Upper lobe of left lung (tissue), 6 donors: ENCODE data around the gene GPX1. TPM values are rescaled to one million over a fixed set of nuclear protein-coding genes. Genes with fewer than 3 reads are reported as not detected.

Experiments
- ATAC-seq, 2 donors: fragments of 200-7000 bp; cut with Tn5 transposase; one replicate each; pipeline ENCODE4 v1.9.1; 2022; ENCODE audit warnings: mild to moderate bottlenecking in 2 of 2, moderate library complexity in 2 of 2; ENCODE audit not compliant: low FRiP score in 2 of 2
- DNase-seq, 2 donors: peaks; one replicate each; pipeline ENCODE4 v3.0.0-alpha.2; 2019 to 2020
- H3K27ac ChIP-seq, 4 donors: fragments of 200-600 bp; sonication (generic); one replicate each; pipeline ENCODE4 v1.5.1; 2016 to 2019
- H3K27me3 ChIP-seq, 4 donors: fragments of 200-600 bp; sonication (generic); one replicate each; pipeline ENCODE4 v1.5.1; 2017 to 2019
- H3K36me3 ChIP-seq, 4 donors: fragments of 200-600 bp; sonication (generic); one replicate each; pipeline ENCODE4 v1.5.1; 2016 to 2019
- H3K4me1 ChIP-seq, 4 donors: fragments of 200-600 bp; sonication (generic); one replicate each; pipeline ENCODE4 v1.5.1; 2018 to 2019
- H3K4me3 ChIP-seq, 4 donors: fragments of 200-600 bp; sonication (generic); one replicate each; pipeline ENCODE4 v1.5.1; 2017 to 2019; ENCODE audit warnings: mild to moderate bottlenecking in 2 of 4, moderate library complexity in 1 of 4
- H3K9me3 ChIP-seq, 4 donors: fragments of 200-600 bp; sonication (generic); one replicate each; pipeline ENCODE4 v1.5.1; 2018 to 2019
- EP300 ChIP-seq, 4 donors: sonication (generic); formaldehyde crosslinking; IDR thresholded peaks; one replicate each; pipeline ENCODE4 v1.5.1; 2017; ENCODE audit warnings: antibody characterized with exemption in 4 of 4, control low read depth in 2 of 4
- POLR2A ChIP-seq, 4 donors: fragments of 450-650 bp; IDR thresholded peaks; one replicate each; pipeline ENCODE4 v1.5.1; 2016 to 2017; ENCODE audit warnings: antibody characterized with exemption in 4 of 4, mild to moderate bottlenecking in 2 of 4
- POLR2AphosphoS5 ChIP-seq, 2 donors: sonication (generic); formaldehyde crosslinking; IDR thresholded peaks; one replicate each; pipeline ENCODE4 v1.5.1; 2017; ENCODE audit warnings: antibody characterized with exemption in 2 of 2
- WGBS, 2 donors: methylation state at CpG; one replicate each; pipeline ENCODE4 v1.1.5; 2017 to 2018; 5-methylcytosine and 5-hydroxymethylcytosine counted together
- total RNA-seq, 6 donors: library from RNA; depleted of rRNA in 4 of 6; stranded (reverse); fragments of >200 nt in 4 of 6; gene quantifications; one replicate each; pipeline versions ENCODE4 v1.1.0 to v1.2.1, GENCODE V29; 2016 to 2021
- TF ChIP-seq, protein P1 (sequence below), 6 experiments: fragments of 450-650 bp in 4 of 6; fragments of 200-600 bp in 2 of 6; sonication (generic) in 2 of 6; IDR thresholded peaks; one replicate each; pipeline ENCODE4 v1.5.1; 2016 to 2019; ENCODE audit warnings: antibody characterized with exemption in 6 of 6
- donor health status: DM: no; HTN: no; CAD: no; lungs with moderate emphysema.
- donor health status: DM: no; HTN: yes; CAD: no; lungs with severe emphysema.

The GPX1 gene
- total RNA-seq, 6 donors from 2014 or later: 174 to 603 (median 445) TPM

DNA sequence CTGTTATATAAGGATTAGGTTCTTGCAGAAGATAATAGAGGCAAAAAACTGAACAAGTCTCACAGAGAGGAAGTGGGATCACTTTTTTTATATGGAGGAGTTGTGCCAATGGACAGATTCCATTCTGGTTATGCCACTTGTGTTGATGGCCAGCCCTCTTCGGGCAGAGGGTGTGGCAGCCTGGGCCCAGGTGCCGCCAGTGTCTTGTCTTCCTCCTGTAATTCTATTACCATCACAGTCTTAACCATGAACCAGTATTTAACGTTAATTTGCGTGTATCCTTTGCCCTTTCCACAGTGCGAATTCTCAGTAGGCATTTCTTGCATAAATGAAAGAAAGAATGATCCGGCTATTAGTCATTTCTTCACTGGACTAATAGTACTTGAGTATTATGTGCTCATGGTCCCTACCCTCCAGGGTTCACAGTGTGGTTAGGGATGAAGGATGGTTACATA, 11.3 kb downstream of the GPX1 start:
- WGBS, 2 donors: 72 to 77% methylated on average over 6 of the region's 6 CpGs
- H3K36me3 ChIP-seq: no peaks in the 10 kb centered on the region
- ATAC-seq: no peak
- peaks cover 54 to 69% (median 62%) of the 10 kb centered on the region in 4 donors for H3K4me1 ChIP-seq
- peak overlapping the region; percentile 88 to 99 (median 92) for H3K27ac ChIP-seq
- no peaks in the 10 kb centered on the region for H3K27me3 ChIP-seq
- DNase-seq: peak in 1 of 2 donors; percentile 41
- H3K4me3 ChIP-seq: no peak overlapping the region
- no peak for TF ChIP-seq EP300 (IDR thresholded peaks at IDR 0.05)
- TF ChIP-seq, protein P1, sequence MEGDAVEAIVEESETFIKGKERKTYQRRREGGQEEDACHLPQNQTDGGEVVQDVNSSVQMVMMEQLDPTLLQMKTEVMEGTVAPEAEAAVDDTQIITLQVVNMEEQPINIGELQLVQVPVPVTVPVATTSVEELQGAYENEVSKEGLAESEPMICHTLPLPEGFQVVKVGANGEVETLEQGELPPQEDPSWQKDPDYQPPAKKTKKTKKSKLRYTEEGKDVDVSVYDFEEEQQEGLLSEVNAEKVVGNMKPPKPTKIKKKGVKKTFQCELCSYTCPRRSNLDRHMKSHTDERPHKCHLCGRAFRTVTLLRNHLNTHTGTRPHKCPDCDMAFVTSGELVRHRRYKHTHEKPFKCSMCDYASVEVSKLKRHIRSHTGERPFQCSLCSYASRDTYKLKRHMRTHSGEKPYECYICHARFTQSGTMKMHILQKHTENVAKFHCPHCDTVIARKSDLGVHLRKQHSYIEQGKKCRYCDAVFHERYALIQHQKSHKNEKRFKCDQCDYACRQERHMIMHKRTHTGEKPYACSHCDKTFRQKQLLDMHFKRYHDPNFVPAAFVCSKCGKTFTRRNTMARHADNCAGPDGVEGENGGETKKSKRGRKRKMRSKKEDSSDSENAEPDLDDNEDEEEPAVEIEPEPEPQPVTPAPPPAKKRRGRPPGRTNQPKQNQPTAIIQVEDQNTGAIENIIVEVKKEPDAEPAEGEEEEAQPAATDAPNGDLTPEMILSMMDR (IDR thresholded peaks at IDR 0.05): no peak
- TF ChIP-seq POLR2A (IDR thresholded peaks at IDR 0.05): no peak
- TF ChIP-seq POLR2AphosphoS5 (IDR thresholded peaks at IDR 0.05): no peak
- no peaks in the 10 kb centered on the region for H3K9me3 ChIP-seq

DNA sequence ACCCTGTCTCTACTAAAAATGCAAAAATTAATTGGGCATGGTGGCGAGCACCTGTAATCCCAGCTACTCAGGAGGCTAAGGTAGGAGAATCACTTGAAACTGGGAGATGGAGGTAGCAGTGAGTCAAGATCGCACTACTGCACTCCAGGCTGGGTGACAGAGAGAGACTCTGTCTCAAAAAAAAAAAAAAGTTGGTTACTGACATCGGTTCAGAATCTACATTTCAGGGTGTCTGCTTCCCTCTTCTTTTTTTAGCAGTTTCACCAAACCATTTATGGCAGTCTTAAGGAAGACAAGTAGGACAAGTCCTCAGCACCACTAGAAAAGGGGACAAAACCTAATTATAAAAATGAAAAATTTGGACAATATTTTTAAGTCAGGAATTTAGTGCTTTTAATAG, 15.0 kb downstream of the GPX1 start:
- TF ChIP-seq POLR2AphosphoS5 (IDR thresholded peaks at IDR 0.05): no peak
- TF ChIP-seq POLR2A (IDR thresholded peaks at IDR 0.05): peak in 1 of 4 donors; percentile 6
- WGBS, 2 donors: 70 to 80% methylated on average over 3 of the region's 3 CpGs
- DNase-seq: no peak
- Histone ChIP-seq H3K4me3 (no peak overlapping the region), H3K36me3 (no peaks in the 10 kb centered on the region), H3K27me3 (no peaks in the 10 kb centered on the region), H3K9me3 (no peaks in the 10 kb centered on the region), H3K27ac (peak overlapping the region; percentile 94 to 99 (median 96)), H3K4me1 (peaks cover 53 to 64% (median 61%) of the 10 kb centered on the region in 4 donors)
- no peak for ATAC-seq

DNA sequence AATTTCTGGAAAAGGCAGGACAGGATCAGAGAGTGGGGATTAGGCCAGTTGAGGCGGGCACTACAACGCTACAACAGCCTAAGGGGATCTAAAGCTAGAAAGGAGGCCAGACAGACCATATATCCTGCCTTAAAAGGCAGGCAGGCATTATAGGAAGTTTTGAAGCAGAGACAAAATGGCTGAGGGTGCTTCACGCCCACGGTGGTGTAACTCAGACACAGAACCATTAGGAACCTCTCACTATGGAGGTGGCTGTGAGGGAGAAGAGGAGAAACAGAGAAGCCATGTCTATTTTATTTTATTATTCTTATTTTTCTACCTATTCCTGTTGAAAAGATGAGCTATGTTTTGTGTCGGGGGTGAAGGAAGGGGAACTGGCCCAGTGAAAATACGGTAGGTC, 16.2 kb downstream of the GPX1 start:
- no peaks in the 10 kb centered on the region for H3K27me3 ChIP-seq
- no peak overlapping the region for H3K4me3 ChIP-seq
- no peak for TF ChIP-seq EP300 (IDR thresholded peaks at IDR 0.05)
- no peak for TF ChIP-seq POLR2A (IDR thresholded peaks at IDR 0.05)
- no peak for TF ChIP-seq POLR2AphosphoS5 (IDR thresholded peaks at IDR 0.05)
- TF ChIP-seq, protein P1 (IDR thresholded peaks at IDR 0.05): no peak
- ATAC-seq: no peak
- peaks cover 45 to 65% (median 61%) of the 10 kb centered on the region in 4 donors for H3K4me1 ChIP-seq
- no peaks in the 10 kb centered on the region for H3K9me3 ChIP-seq
- peaks cover 0 to 3% (median 1%) of the 10 kb centered on the region in 4 donors for H3K36me3 ChIP-seq
- peak overlapping the region; percentile 94 to 99 (median 96) for H3K27ac ChIP-seq
- 85 to 90% methylated on average over 6 of the region's 6 CpGs for WGBS, 2 donors
- no peak for DNase-seq

DNA sequence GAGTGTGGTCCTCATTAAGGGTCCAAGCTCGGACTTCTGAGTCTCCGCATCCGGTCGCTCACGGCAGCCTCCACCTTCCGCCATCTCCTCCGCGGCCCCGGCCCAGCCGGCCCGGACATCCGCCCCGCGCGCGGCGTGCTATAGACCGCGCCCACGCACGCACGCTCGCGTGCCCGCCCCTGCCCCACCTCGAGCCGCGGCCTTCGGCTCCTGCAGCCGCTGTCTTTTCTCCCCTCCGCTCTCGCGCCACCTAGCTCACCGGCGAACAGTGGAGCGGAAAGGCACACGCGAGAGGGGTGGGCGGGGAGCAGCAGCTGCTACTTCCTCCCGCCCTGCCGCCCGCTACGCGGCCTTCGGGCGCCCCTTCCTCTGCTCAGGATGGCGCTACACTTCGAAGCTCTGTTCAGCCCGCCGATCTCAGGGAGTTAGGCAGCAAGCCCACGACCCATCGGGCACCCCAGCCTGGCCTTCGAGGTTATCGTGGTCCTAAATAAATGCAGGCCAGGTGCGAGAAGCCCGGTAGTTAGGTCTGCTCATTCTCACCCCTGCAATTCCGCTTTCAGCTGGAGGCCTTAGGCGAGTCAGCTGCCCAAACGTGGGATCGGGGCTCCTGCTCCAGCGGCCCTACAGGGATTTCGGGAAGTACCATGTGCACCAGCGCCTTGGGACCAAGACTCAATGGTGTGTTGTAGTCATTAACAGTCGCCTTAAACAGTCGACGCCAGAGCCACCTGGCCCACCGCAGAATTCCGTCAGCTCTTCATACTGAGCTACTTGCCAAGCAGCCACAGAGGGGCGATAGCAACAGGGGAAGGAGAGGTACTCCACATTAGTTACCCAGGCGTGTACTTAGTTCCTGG, 18.0 kb downstream of the GPX1 start, which contains the start of gene USP4:
TSS of gene USP4 (minus strand) at position 113 of the 860 bp plus-strand sequence. CDS start at position 84, 29 bp downstream.
- ATAC-seq: peak; percentile 97
- Histone ChIP-seq H3K9me3 (no peaks in the 10 kb centered on the region), H3K27ac (peak within 1 kb of the TSS; percentile 94 to 99 (median 96)), H3K4me1 (peaks cover 32 to 60% (median 47%) of the 10 kb centered on the region in 4 donors), H3K4me3 (peak within 1 kb of the TSS; percentile 76 to 83 (median 77)), H3K36me3 (peaks cover 0 to 18% (median 16%) of the 10 kb centered on the region in 4 donors), H3K27me3 (no peaks in the 10 kb centered on the region)
- peak; percentile 94 to 98 for DNase-seq
- TF ChIP-seq POLR2A (IDR thresholded peaks at IDR 0.05) (peak in 3 of 4 donors; percentile 47 to 93 (median 83)), EP300 (IDR thresholded peaks at IDR 0.05) (peak in 2 of 4 donors; percentile 53 to 60), POLR2AphosphoS5 (IDR thresholded peaks at IDR 0.05) (peak; percentile 86 to 89)
- TF ChIP-seq, protein P1 (IDR thresholded peaks at IDR 0.05): peak in 5 of 6 experiments; percentile 37 to 65 (median 43)
- WGBS, 2 donors: 0% methylated on average over 16 to 48 of the region's 70 CpGs

DNA sequence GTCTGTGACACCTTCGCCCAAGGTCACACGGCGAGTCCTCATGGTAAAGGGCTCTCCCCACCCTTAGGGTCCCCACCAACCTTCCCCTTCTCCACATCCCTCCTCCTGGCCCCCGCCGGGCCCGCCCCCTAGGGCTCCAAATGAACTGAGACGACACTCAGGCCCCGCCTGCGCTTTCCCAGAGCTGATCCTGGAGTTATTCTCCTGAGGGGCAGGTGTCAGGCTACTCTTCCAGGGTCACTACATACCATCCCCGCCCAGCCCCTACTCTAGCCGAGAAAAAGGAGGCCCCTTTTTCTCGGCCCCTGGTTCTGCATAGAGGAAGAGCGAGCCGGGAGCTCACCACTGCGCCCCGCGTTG, 18.6 kb downstream of the GPX1 start:
- Histone ChIP-seq H3K27ac (peak overlapping the region; percentile 94 to 99 (median 96)), H3K4me1 (peaks cover 28 to 61% (median 44%) of the 10 kb centered on the region in 4 donors), H3K4me3 (peak overlapping the region; percentile 76 to 83 (median 77)), H3K27me3 (no peaks in the 10 kb centered on the region), H3K36me3 (peaks cover 0 to 24% (median 23%) of the 10 kb centered on the region in 4 donors), H3K9me3 (no peaks in the 10 kb centered on the region)
- ATAC-seq (peak; percentile 12 to 32), DNase-seq (peak; percentile 32 to 86)
- TF ChIP-seq EP300 (IDR thresholded peaks at IDR 0.05): no peak
- TF ChIP-seq, protein P1 (IDR thresholded peaks at IDR 0.05): no peak
- no peak for TF ChIP-seq POLR2A (IDR thresholded peaks at IDR 0.05)
- TF ChIP-seq POLR2AphosphoS5 (IDR thresholded peaks at IDR 0.05): no peak
- 0 to 1% methylated on average over 12 to 17 of the region's 17 CpGs for WGBS, 2 donors
